HepG2 (cell line): ENCODE results near the gene AMPD2. TPM values are rescaled to one million over a fixed set of nuclear protein-coding genes. Genes with fewer than 3 reads are reported as not detected.
A peak's percentile ranks its signal among the peaks of the same experiment; 100 is the strongest.

Experiments used
- BORCS8-MEF2B ChIP-seq: sonication (generic); formaldehyde crosslinking; IDR thresholded peaks from 2 replicates; pipeline ENCODE4 v1.8.0; 2022; ENCODE audit warnings: mild to moderate bottlenecking, missing genetic modification reagents
- GFI1 ChIP-seq: sonication (generic); formaldehyde crosslinking; IDR thresholded peaks from 2 replicates; pipeline ENCODE4 v1.5.0; 2020; ENCODE audit warnings: missing genetic modification reagents, mild to moderate bottlenecking, borderline replicate concordance
- MATR3 ChIP-seq: sonication (generic); formaldehyde crosslinking; IDR thresholded peaks from 2 replicates; pipeline ENCODE4 v1.4.0; 2020; ENCODE audit warnings: missing genetic modification reagents
- MAZ ChIP-seq, 2 experiments: sonication (generic) in 1 of 2; formaldehyde crosslinking in 1 of 2; IDR thresholded peaks; 2 replicates each; pipeline versions ENCODE4 v1.5.0 to v1.6.1; 2012 to 2020; ENCODE audit warnings: low read depth in 2 of 2, mild to moderate bottlenecking in 2 of 2, borderline replicate concordance in 1 of 2, improper control_type of control experiment in 1 of 2, low read length in 1 of 2, missing genetic modification reagents in 1 of 2, moderate library complexity in 1 of 2
- NCOA1 ChIP-seq: sonication (generic); formaldehyde crosslinking; IDR thresholded peaks from 2 replicates; pipeline ENCODE4 v1.9.0; 2021; ENCODE audit warnings: missing genetic modification reagents
- NFKBIZ ChIP-seq: IDR thresholded peaks from 2 replicates; pipeline ENCODE4 v1.6.1; 2018; ENCODE audit warnings: missing genetic modification reagents, missing compliant biosample characterization
- PCBP2 ChIP-seq: fragments of 200-400 bp; formaldehyde crosslinking; optimal IDR thresholded peaks from 2 replicates; pipeline ENCODE3; 2018; ENCODE audit warnings: low read length, low read depth; ENCODE audit not compliant: poor library complexity, severe bottlenecking
- SALL2 ChIP-seq: sonication (generic); formaldehyde crosslinking; IDR thresholded peaks from 2 replicates; pipeline ENCODE4 v1.8.1; 2023; ENCODE audit warnings: mild to moderate bottlenecking, missing genetic modification reagents, inconsistent platforms
- SMARCC2 ChIP-seq: fragments of 450-650 bp; IDR thresholded peaks from 2 replicates; pipeline ENCODE4 v1.6.1; 2017; ENCODE audit warnings: antibody characterized with exemption, mild to moderate bottlenecking
- ZFP36L1 ChIP-seq: sonication (generic); formaldehyde crosslinking; IDR thresholded peaks from 2 replicates; pipeline ENCODE4 v1.8.0; 2022; ENCODE audit warnings: mild to moderate bottlenecking, missing genetic modification reagents, moderate library complexity
- ZFP37 ChIP-seq: sonication (generic); formaldehyde crosslinking; IDR thresholded peaks from 2 replicates; pipeline ENCODE4 v1.4.0; 2020; ENCODE audit warnings: missing genetic modification reagents, borderline replicate concordance
- ZFP90 ChIP-seq: sonication (generic); formaldehyde crosslinking; IDR thresholded peaks from 2 replicates; pipeline ENCODE4 v1.8.0; 2022; ENCODE audit warnings: missing genetic modification reagents, mild to moderate bottlenecking, inconsistent platforms, borderline replicate concordance
- ZNF558 ChIP-seq: sonication (generic); formaldehyde crosslinking; IDR thresholded peaks from 2 replicates; pipeline ENCODE4 v1.9.0; 2022; ENCODE audit warnings: mild to moderate bottlenecking, missing genetic modification reagents, borderline replicate concordance
- ZSCAN25 ChIP-seq: sonication (generic); formaldehyde crosslinking; IDR thresholded peaks from 2 replicates; pipeline ENCODE4 v1.8.0; 2022; ENCODE audit warnings: mild to moderate bottlenecking, missing genetic modification reagents
- polyA plus RNA-seq, 8 experiments: library from polyadenylated mRNA; depleted of rRNA in 3 of 8; stranded (reverse) in 7 of 8; unstranded in 1 of 8; fragments of >200 nt; fragmentation: Illumina TruSeq in 4 of 8; extraction: Trizol in 4 of 8; gene quantifications; 2 replicates each; pipeline versions ENCODE4 v1.2.1 to v1.2.3, GENCODE V29; 2011 to 2016; ENCODE audit warnings: low read depth in 4 of 8, missing spikeins in 1 of 8, mixed read lengths in 1 of 8; ENCODE audit not compliant: insufficient read depth in 1 of 8
- total RNA-seq, 5 experiments: library from RNA; depleted of rRNA; stranded (reverse); fragments of >200 nt; fragmentation: Illumina TruSeq; extraction: Trizol; gene quantifications; 2 replicates each; pipeline ENCODE4 v1.2.3, GENCODE V29; 2016; ENCODE audit warnings: low read depth in 1 of 5
- TF ChIP-seq, protein P1 (sequence below): sonication (generic); formaldehyde crosslinking; IDR thresholded peaks from 2 replicates; pipeline ENCODE4 v1.5.1; 2020; ENCODE audit warnings: missing genetic modification reagents, mild to moderate bottlenecking, borderline replicate concordance
- TF ChIP-seq, protein P2 (sequence below): IDR thresholded peaks from 2 replicates; pipeline ENCODE4 v1.6.1; 2016; ENCODE audit warnings: mild to moderate bottlenecking, missing biosample characterization, missing genetic modification reagents
- TF ChIP-seq, protein P3 (sequence below): sonication (generic); IDR thresholded peaks from 2 replicates; pipeline ENCODE4 v1.6.1; 2016; ENCODE audit warnings: low read depth, borderline replicate concordance
- TF ChIP-seq, protein P4 (sequence below), 2 experiments: IDR thresholded peaks; 2 replicates each; pipeline ENCODE4 v1.6.1; 2011 to 2012; ENCODE audit warnings: low read length in 2 of 2, borderline replicate concordance in 1 of 2, low read depth in 1 of 2, mild to moderate bottlenecking in 1 of 2, moderate library complexity in 1 of 2
- TF ChIP-seq, protein P5 (sequence below): sonication (generic); formaldehyde crosslinking; IDR thresholded peaks from 2 replicates; pipeline ENCODE4 v1.5.0; 2020; ENCODE audit warnings: missing genetic modification reagents

AMPD2 gene
- total and polyA plus RNA-seq, 2 of the 13 experiments (the other 11 are each of a cell fraction or from before 2014, with no cell fraction given), result 62.3 to 82.0 TPM

DNA sequence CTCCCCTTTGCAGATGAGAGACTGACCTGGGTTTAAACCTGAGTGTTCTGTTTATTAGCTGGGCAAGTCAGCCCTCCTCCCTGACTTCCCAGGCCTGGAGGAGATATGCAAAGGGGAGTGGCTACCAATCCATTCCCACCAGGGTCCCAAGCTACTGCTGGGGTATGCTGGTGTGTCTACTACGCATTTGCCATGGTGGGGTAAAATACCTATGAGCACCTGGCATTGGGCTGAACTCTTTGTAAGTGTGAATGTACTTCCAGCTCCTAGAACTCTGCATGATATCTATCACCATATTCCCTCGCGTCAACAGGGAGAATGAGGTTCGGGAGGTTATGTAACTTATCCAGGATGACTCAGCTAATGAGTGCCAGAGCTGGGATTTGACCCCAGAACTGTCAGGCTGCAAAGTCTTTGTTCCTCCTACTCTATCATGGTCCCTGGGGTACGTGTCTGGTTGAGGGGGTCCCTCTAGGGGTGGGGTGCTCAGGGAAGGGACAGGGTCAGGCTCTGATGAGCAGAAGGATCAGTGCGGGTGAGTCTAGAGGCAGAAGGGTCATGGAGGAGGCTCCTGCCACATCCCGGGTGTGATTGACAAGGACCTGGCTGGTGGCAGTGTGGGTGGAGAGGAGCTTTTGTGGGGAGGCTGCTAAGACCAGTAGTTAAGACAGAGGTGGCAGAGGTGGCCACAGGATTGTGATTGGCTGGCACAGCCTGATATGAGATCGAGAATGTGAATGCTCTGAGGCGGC is 16.7 kb downstream of the AMPD2 start (continued):
- TF ChIP-seq, protein P1, sequence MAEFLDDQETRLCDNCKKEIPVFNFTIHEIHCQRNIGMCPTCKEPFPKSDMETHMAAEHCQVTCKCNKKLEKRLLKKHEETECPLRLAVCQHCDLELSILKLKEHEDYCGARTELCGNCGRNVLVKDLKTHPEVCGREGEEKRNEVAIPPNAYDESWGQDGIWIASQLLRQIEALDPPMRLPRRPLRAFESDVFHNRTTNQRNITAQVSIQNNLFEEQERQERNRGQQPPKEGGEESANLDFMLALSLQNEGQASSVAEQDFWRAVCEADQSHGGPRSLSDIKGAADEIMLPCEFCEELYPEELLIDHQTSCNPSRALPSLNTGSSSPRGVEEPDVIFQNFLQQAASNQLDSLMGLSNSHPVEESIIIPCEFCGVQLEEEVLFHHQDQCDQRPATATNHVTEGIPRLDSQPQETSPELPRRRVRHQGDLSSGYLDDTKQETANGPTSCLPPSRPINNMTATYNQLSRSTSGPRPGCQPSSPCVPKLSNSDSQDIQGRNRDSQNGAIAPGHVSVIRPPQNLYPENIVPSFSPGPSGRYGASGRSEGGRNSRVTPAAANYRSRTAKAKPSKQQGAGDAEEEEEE, result no peak
- TF ChIP-seq SALL2 (CRISPR knock-in tag) (no peak), NFKBIZ (no peak), GFI1 (CRISPR knock-in tag) (peak; percentile 92), ZFP36L1 (CRISPR knock-in tag) (no peak), NCOA1 (no peak), BORCS8-MEF2B (CRISPR knock-in tag) (no peak), ZFP90 (CRISPR knock-in tag) (no peak), ZFP37 (CRISPR knock-in tag) (no peak), MAZ (IDR thresholded peaks at IDR 0.05; ENCODE audit: borderline replicate concordance, low read depth, low read length) (no peak), MAZ (CRISPR knock-in tag; IDR thresholded peaks at IDR 0.05; ENCODE audit: low read depth) (no peak), ZSCAN25 (CRISPR knock-in tag) (no peak), ZNF558 (no peak), PCBP2 (no peak), SMARCC2 (no peak), MATR3 (CRISPR knock-in tag) (no peak)
- TF ChIP-seq, protein P2, sequence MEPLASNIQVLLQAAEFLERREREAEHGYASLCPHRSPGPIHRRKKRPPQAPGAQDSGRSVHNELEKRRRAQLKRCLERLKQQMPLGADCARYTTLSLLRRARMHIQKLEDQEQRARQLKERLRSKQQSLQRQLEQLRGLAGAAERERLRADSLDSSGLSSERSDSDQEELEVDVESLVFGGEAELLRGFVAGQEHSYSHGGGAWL (CRISPR knock-in tag), result no peak
- TF ChIP-seq, protein P3, sequence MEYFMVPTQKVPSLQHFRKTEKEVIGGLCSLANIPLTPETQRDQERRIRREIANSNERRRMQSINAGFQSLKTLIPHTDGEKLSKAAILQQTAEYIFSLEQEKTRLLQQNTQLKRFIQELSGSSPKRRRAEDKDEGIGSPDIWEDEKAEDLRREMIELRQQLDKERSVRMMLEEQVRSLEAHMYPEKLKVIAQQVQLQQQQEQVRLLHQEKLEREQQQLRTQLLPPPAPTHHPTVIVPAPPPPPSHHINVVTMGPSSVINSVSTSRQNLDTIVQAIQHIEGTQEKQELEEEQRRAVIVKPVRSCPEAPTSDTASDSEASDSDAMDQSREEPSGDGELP, result no peak
- TF ChIP-seq, protein P4, sequence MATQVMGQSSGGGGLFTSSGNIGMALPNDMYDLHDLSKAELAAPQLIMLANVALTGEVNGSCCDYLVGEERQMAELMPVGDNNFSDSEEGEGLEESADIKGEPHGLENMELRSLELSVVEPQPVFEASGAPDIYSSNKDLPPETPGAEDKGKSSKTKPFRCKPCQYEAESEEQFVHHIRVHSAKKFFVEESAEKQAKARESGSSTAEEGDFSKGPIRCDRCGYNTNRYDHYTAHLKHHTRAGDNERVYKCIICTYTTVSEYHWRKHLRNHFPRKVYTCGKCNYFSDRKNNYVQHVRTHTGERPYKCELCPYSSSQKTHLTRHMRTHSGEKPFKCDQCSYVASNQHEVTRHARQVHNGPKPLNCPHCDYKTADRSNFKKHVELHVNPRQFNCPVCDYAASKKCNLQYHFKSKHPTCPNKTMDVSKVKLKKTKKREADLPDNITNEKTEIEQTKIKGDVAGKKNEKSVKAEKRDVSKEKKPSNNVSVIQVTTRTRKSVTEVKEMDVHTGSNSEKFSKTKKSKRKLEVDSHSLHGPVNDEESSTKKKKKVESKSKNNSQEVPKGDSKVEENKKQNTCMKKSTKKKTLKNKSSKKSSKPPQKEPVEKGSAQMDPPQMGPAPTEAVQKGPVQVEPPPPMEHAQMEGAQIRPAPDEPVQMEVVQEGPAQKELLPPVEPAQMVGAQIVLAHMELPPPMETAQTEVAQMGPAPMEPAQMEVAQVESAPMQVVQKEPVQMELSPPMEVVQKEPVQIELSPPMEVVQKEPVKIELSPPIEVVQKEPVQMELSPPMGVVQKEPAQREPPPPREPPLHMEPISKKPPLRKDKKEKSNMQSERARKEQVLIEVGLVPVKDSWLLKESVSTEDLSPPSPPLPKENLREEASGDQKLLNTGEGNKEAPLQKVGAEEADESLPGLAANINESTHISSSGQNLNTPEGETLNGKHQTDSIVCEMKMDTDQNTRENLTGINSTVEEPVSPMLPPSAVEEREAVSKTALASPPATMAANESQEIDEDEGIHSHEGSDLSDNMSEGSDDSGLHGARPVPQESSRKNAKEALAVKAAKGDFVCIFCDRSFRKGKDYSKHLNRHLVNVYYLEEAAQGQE (IDR thresholded peaks at IDR 0.05; ENCODE audit: borderline replicate concordance in 1 of 2, low read depth in 1 of 2, low read length in 2 of 2), result no peak
- TF ChIP-seq, protein P5, sequence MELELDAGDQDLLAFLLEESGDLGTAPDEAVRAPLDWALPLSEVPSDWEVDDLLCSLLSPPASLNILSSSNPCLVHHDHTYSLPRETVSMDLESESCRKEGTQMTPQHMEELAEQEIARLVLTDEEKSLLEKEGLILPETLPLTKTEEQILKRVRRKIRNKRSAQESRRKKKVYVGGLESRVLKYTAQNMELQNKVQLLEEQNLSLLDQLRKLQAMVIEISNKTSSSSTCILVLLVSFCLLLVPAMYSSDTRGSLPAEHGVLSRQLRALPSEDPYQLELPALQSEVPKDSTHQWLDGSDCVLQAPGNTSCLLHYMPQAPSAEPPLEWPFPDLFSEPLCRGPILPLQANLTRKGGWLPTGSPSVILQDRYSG (CRISPR knock-in tag), result no peak
